ENCODE data around the gene DALRD3.

DNA sequence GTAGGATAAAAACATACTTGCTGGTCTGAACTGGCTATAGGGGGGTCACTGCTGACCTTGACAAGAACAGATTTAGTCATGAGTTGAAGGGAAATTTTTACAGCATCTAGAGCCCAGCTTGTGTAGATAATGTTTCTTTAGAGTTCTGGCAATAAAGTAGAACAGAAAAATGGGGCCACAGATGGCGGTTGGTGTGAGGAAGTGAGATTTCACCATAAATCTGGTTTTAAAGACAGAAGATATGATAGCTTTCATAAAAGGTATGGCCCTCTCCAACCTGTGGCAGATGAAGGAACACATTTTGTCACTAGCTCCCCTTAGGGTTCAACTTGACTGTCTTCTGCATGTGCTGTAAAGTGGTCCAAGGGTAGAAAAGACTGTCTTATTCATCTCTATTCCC is 35.2 kb upstream of the DALRD3 start:
- TF ChIP-seq, protein P1, sequence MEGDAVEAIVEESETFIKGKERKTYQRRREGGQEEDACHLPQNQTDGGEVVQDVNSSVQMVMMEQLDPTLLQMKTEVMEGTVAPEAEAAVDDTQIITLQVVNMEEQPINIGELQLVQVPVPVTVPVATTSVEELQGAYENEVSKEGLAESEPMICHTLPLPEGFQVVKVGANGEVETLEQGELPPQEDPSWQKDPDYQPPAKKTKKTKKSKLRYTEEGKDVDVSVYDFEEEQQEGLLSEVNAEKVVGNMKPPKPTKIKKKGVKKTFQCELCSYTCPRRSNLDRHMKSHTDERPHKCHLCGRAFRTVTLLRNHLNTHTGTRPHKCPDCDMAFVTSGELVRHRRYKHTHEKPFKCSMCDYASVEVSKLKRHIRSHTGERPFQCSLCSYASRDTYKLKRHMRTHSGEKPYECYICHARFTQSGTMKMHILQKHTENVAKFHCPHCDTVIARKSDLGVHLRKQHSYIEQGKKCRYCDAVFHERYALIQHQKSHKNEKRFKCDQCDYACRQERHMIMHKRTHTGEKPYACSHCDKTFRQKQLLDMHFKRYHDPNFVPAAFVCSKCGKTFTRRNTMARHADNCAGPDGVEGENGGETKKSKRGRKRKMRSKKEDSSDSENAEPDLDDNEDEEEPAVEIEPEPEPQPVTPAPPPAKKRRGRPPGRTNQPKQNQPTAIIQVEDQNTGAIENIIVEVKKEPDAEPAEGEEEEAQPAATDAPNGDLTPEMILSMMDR (IDR thresholded peaks at IDR 0.05) = no peak
- TF ChIP-seq POLR2A (IDR thresholded peaks at IDR 0.05) = no peak

All from body of pancreas (tissue), 4 donors.